ENCODE results near the gene NOC4L.
"Not testable (repeated sequence)": the region's sequence is repeated elsewhere in the genome, so short reads cannot be mapped to it uniquely, and the experiment has no call there.

NOC4L gene

GRCh38 chr12:132144115-132144809 is at the start of gene NOC4L, which contains the start of gene DDX51:
Gene NOC4L, plus strand, starts transcription at chr12:132144457. Its CDS starts 32 bp downstream, at chr12:132144489.
Gene DDX51, minus strand, starts transcription at chr12:132144319. Its CDS starts 23 bp downstream, at chr12:132144296.
- FAIRE-seq = no peak

- no peak for FAIRE-seq
Observed at GRCh38 chr12:132095520-132096409, 48.5 kb upstream of the NOC4L start.

GRCh38 chr12:132099739-132100138 is 44.5 kb upstream of the NOC4L start:
- no peak for FAIRE-seq

- no peak for FAIRE-seq
Observed at GRCh38 chr12:132100306-132101065, 43.8 kb upstream of the NOC4L start.

- no peak for FAIRE-seq
Observed at GRCh38 chr12:132102297-132102696, 42.0 kb upstream of the NOC4L start.

- not testable (repeated sequence) for FAIRE-seq
Observed at GRCh38 chr12:132103072-132103471, 41.2 kb upstream of the NOC4L start.

GRCh38 chr12:132103542-132104308 is 40.5 kb upstream of the NOC4L start:
- FAIRE-seq = no peak

GRCh38 chr12:132105467-132105866 is 38.8 kb upstream of the NOC4L start:
- no peak for FAIRE-seq

GRCh38 chr12:132106921-132107320 is 37.3 kb upstream of the NOC4L start:
- FAIRE-seq = no peak

- FAIRE-seq = no peak
Observed at GRCh38 chr12:132108211-132108832, 35.9 kb upstream of the NOC4L start.

GRCh38 chr12:132109741-132110140 is 34.5 kb upstream of the NOC4L start:
- no peak for FAIRE-seq

- FAIRE-seq = no peak
Observed at GRCh38 chr12:132110677-132111076, 33.6 kb upstream of the NOC4L start.

GRCh38 chr12:132111654-132112304 is 32.5 kb upstream of the NOC4L start:
- FAIRE-seq = no peak

- FAIRE-seq = no peak
Observed at GRCh38 chr12:132114667-132115066, 29.6 kb upstream of the NOC4L start.

- no peak for FAIRE-seq
Observed at GRCh38 chr12:132115500-132115899, 28.8 kb upstream of the NOC4L start.

- FAIRE-seq = no peak
Observed at GRCh38 chr12:132116709-132117557, 27.3 kb upstream of the NOC4L start.

- FAIRE-seq = no peak
Observed at GRCh38 chr12:132117558-132117875, 26.7 kb upstream of the NOC4L start.

GRCh38 chr12:132118876-132119275 is 25.4 kb upstream of the NOC4L start:
- FAIRE-seq = no peak

- FAIRE-seq = no peak
Observed at GRCh38 chr12:132121283-132121682, 23.0 kb upstream of the NOC4L start.

All from endometrium (tissue), 2 donors.